Suprapubic skin (tissue), 4 donors: ENCODE results near the gene CACNA2D2.

ENCODE experiments used
- EP300 ChIP-seq: sonication (generic); formaldehyde crosslinking; IDR thresholded peaks from one replicate; pipeline ENCODE4 v1.6.1; 2017; ENCODE audit warnings: antibody characterized with exemption
- POLR2A ChIP-seq, 2 donors: fragments of 450-650 bp; IDR thresholded peaks; one replicate each; pipeline ENCODE4 v1.6.1; 2017; ENCODE audit warnings: antibody characterized with exemption in 2 of 2, mild to moderate bottlenecking in 2 of 2, moderate library complexity in 2 of 2
- POLR2AphosphoS5 ChIP-seq, 3 donors: sonication (generic); formaldehyde crosslinking; IDR thresholded peaks; one replicate each; pipeline ENCODE4 v1.6.1; 2017; ENCODE audit warnings: antibody characterized with exemption in 3 of 3
- TF ChIP-seq, protein P1 (sequence below), 2 donors: fragments of 200-600 bp in 1 of 2; fragments of 450-650 bp in 1 of 2; sonication (generic) in 1 of 2; IDR thresholded peaks; one replicate each; pipeline ENCODE4 v1.5.1; 2016 to 2019; ENCODE audit warnings: antibody characterized with exemption in 2 of 2, mild to moderate bottlenecking in 1 of 2, moderate library complexity in 1 of 2

DNA sequence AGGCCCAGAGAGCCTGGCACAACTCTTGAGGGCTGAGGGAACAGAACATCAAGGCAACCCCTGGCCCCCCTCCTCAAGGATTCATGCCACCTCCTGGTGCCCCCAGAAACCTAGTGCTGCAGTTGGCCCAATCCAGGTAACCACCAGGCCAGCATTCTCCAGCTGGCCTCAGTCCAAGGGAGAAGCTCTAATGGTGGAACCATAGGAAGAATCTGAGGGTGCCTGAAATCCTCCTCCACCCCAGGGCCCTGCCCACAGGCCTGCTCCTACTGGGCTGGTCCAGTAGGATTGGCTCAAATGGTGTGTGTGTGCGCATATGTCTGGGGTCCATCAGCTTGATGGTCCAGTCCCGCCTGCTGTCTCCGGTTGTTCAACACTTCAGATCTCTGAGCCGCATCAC lies 188.6 kb downstream of the CACNA2D2 start:
- TF ChIP-seq POLR2AphosphoS5 (IDR thresholded peaks at IDR 0.05) = no peak
- TF ChIP-seq, protein P1, sequence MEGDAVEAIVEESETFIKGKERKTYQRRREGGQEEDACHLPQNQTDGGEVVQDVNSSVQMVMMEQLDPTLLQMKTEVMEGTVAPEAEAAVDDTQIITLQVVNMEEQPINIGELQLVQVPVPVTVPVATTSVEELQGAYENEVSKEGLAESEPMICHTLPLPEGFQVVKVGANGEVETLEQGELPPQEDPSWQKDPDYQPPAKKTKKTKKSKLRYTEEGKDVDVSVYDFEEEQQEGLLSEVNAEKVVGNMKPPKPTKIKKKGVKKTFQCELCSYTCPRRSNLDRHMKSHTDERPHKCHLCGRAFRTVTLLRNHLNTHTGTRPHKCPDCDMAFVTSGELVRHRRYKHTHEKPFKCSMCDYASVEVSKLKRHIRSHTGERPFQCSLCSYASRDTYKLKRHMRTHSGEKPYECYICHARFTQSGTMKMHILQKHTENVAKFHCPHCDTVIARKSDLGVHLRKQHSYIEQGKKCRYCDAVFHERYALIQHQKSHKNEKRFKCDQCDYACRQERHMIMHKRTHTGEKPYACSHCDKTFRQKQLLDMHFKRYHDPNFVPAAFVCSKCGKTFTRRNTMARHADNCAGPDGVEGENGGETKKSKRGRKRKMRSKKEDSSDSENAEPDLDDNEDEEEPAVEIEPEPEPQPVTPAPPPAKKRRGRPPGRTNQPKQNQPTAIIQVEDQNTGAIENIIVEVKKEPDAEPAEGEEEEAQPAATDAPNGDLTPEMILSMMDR (IDR thresholded peaks at IDR 0.05) = no peak
- no peak for TF ChIP-seq POLR2A (IDR thresholded peaks at IDR 0.05)
- TF ChIP-seq EP300 = no peak
